ENCODE data around the gene ARNT2.

ARNT2 gene

GRCh38 chr15:80436511-80437307 lies 32.5 kb downstream of the ARNT2 start:
- Histone ChIP-seq H3K27me3 (replicated peaks; ENCODE audit: control insufficient read depth, insufficient read depth, low read length) (peaks cover 3% of the 10 kb centered on the region), H3K4me3 (replicated peaks; ENCODE audit: low read depth, low read length) (no peak overlapping the region), H3K36me3 (ENCODE audit: control insufficient read depth, insufficient read depth, low read length) (no peaks in the 10 kb centered on the region)
- no peak for DNase-seq (ENCODE audit: extremely low read depth, insufficient read length)
- no peak for TF ChIP-seq CTCF (IDR thresholded peaks at IDR 0.05; ENCODE audit: insufficient read depth, low read length, poor library complexity, severe bottlenecking)

- TF ChIP-seq CTCF (IDR thresholded peaks at IDR 0.05; ENCODE audit: insufficient read depth, low read length, poor library complexity, severe bottlenecking) = no peak
- Histone ChIP-seq H3K27me3 (replicated peaks; ENCODE audit: control insufficient read depth, insufficient read depth, low read length) (peaks cover 3% of the 10 kb centered on the region), H3K4me3 (replicated peaks; ENCODE audit: low read depth, low read length) (no peak overlapping the region), H3K36me3 (ENCODE audit: control insufficient read depth, insufficient read depth, low read length) (no peaks in the 10 kb centered on the region)
- no peak for DNase-seq (ENCODE audit: extremely low read depth, insufficient read length)
Observed at GRCh38 chr15:80437334-80437891, 33.2 kb downstream of the ARNT2 start.

- no peak for DNase-seq (ENCODE audit: extremely low read depth, insufficient read length)
- TF ChIP-seq CTCF (IDR thresholded peaks at IDR 0.05; ENCODE audit: insufficient read depth, low read length, poor library complexity, severe bottlenecking) = no peak
- Histone ChIP-seq H3K27me3 (replicated peaks; ENCODE audit: control insufficient read depth, insufficient read depth, low read length) (peaks cover 3% of the 10 kb centered on the region), H3K4me3 (replicated peaks; ENCODE audit: low read depth, low read length) (no peak overlapping the region), H3K36me3 (ENCODE audit: control insufficient read depth, insufficient read depth, low read length) (no peaks in the 10 kb centered on the region)
Observed at GRCh38 chr15:80439140-80439539, 35.0 kb downstream of the ARNT2 start.

- Histone ChIP-seq H3K27me3 (replicated peaks; ENCODE audit: control insufficient read depth, insufficient read depth, low read length) (peaks cover under 1% of the 10 kb centered on the region), H3K36me3 (ENCODE audit: control insufficient read depth, insufficient read depth, low read length) (no peaks in the 10 kb centered on the region), H3K4me3 (replicated peaks; ENCODE audit: low read depth, low read length) (no peak overlapping the region)
- TF ChIP-seq CTCF (IDR thresholded peaks at IDR 0.05; ENCODE audit: insufficient read depth, low read length, poor library complexity, severe bottlenecking) = no peak
- no peak for DNase-seq (ENCODE audit: extremely low read depth, insufficient read length)
Observed at GRCh38 chr15:80440024-80440423, 35.8 kb downstream of the ARNT2 start.

- no peaks in the 10 kb centered on the region; the same call in 1 of the 2 replicates for H3K27me3 ChIP-seq (replicated peaks; ENCODE audit: control insufficient read depth, insufficient read depth, low read length)
- TF ChIP-seq CTCF (IDR thresholded peaks at IDR 0.05; ENCODE audit: insufficient read depth, low read length, poor library complexity, severe bottlenecking) = no peak
Observed at GRCh38 chr15:80441041-80441440, 36.9 kb downstream of the ARNT2 start.

More at GRCh38 chr15:80441041-80441440, 36.9 kb downstream of the ARNT2 start:
- H3K36me3 ChIP-seq (ENCODE audit: control insufficient read depth, insufficient read depth, low read length) = no peaks in the 10 kb centered on the region
- DNase-seq (ENCODE audit: extremely low read depth, insufficient read length) = no peak
- H3K4me3 ChIP-seq (replicated peaks; ENCODE audit: low read depth, low read length) = no peak overlapping the region
